Mesenteric fat pad (tissue), 1 donor: ENCODE data around the gene RND3. TPM values are rescaled to one million over a fixed set of nuclear protein-coding genes. Genes with fewer than 3 reads are reported as not detected.

ENCODE experiments used
- DNase-seq: peaks from one replicate; pipeline ENCODE4 v3.0.0-alpha.2; 2020; ENCODE audit warnings: low spot score
- total RNA-seq: library from RNA; stranded (reverse); fragmentation: NEBNext Ultra II Directional; extraction: Animal tissue kit (Norgen Biotek cat#: 25700); gene quantifications from one replicate; pipeline ENCODE4 v1.2.1, GENCODE V29; 2021
- donor health status: DM: yes; HTN: yes; CAD: no.

RND3 gene
- total RNA-seq, 1 donor from 2014 or later = 225 TPM

GRCh38 chr2:150494234-150494945 is 6.9 kb upstream of the RND3 start:
- DNase-seq = no peak

- no peak for DNase-seq
Observed at GRCh38 chr2:150491943-150492342, 4.5 kb upstream of the RND3 start.

- DNase-seq = no peak
Observed at GRCh38 chr2:150491430-150491829, 4.0 kb upstream of the RND3 start.

GRCh38 chr2:150490466-150490865 is 3.0 kb upstream of the RND3 start:
- no peak for DNase-seq

GRCh38 chr2:150486539-150487484 is 655 bp downstream of the RND3 start:
- no peak for DNase-seq

- peak; percentile 92 for DNase-seq
Observed at GRCh38 chr2:150485871-150486538, 1.5 kb downstream of the RND3 start.

GRCh38 chr2:150485114-150485870 is 2.2 kb downstream of the RND3 start:
- peak; percentile 91 for DNase-seq

- DNase-seq = no peak
Observed at GRCh38 chr2:150484461-150485021, 2.9 kb downstream of the RND3 start.

GRCh38 chr2:150484006-150484405 is 3.5 kb downstream of the RND3 start:
- DNase-seq = no peak

- no peak for DNase-seq
Observed at GRCh38 chr2:150483532-150483931, 3.9 kb downstream of the RND3 start.

GRCh38 chr2:150482667-150483400 is 4.6 kb downstream of the RND3 start:
- no peak for DNase-seq

GRCh38 chr2:150482111-150482510 is 5.4 kb downstream of the RND3 start:
- DNase-seq = no peak

GRCh38 chr2:150480971-150481830 is 6.3 kb downstream of the RND3 start:
- no peak for DNase-seq

- DNase-seq = no peak
Observed at GRCh38 chr2:150480241-150480640, 7.2 kb downstream of the RND3 start.

GRCh38 chr2:150479075-150479915 is 8.2 kb downstream of the RND3 start:
- no peak for DNase-seq

GRCh38 chr2:150478200-150478974 is 9.1 kb downstream of the RND3 start:
- DNase-seq = no peak

GRCh38 chr2:150477347-150477746 is 10.1 kb downstream of the RND3 start:
- DNase-seq = no peak
